HG03159 (cell line): ENCODE measurements around the gene JMJD7.

Experiments used
- ATAC-seq: cut with Tn5 transposase; IDR thresholded peaks from one replicate; pipeline ENCODE4 v1.9.1; 2021; ENCODE audit warnings: mild to moderate bottlenecking, moderate library complexity; ENCODE audit not compliant: unreplicated experiment

The JMJD7 gene

DNA sequence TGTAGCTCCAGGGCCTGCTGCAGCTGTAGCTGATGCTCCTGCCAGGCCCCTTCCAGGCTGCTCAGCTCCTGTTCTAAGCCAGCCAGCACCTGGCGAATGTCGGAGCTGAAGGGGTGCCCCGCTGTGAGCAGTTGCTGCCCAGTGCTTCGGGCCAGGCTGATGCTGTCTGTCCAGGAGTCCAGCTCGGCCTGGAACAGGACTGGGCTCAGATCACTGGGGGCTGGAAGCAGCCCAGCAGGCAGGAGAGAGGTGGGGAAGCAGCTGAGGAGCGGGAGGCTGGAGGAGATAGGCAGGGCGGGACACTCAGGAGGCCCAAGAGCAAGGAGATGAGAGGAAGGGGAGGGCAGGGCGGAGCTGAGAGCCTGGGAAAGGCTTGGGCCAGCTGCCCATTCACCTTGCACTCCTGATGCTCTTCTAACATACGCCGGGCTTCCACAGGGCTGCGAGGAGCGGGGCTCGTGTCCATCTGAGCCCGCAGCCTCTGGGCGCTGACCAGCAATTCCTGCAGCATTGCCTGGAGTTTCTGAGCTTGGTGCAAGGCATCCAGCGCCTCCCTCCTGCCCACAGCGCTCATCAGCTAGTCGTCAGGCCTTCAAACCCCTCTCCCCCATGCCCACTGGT is 34.0 kb downstream of the JMJD7 start:
- ATAC-seq = no peak

DNA sequence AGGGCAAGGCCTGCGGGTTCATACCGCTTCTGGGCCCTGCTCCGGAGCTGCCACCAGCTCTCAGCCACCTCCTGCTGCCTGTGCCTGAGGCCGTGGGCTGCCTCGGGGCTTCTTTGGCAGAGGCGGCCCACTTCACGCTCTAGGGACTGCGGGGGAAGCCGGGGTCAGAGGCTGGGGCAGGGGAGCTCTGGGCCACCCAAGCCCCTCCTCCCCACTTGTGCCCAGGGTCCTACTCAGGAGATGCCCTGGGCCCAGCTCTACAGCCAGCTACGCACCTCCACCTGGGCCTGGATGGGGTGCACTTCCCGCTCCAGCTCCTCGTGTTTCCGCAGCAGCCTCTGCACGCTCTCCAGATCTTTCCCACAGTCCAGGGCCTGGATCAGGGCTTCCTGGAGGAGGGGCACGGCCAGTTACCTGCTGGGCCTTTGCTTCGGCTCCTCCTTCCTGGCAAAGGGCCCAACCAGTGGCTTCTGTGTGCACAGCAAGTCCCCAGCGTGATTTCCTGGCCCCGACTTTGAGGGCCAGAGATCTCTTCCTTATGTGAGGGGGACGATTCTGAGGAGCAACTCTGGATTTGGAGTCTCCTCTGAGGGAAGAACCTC is 34.7 kb downstream of the JMJD7 start:
- no peak for ATAC-seq

DNA sequence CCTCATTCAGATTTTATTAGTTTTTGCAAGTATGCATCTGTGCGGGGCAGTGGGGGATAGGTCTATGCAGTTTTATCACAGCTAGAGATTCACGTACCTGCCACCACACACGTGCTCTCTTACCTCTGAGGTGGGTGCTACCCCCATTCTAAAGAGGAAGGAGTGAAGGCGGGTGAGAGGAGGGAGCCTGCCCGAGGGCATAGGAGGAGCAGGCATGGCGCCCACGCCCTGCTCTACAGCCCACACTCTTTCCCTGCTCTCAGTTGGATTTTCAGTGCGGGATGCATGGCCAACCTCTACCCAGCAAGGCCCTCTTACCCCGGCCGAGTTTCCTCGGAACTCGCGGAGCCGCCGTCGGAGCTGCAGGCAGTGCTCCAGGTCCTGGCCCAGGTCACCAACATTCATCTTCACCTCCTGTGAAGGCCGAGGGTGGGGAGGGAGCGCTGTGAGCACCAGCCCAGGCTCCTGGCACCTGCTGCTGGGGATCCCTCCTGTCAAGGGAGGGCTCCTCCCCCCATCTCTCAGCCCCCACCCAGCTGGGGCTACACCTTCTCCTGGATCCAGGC is 37.7 kb downstream of the JMJD7 start:
- no peak for ATAC-seq

DNA sequence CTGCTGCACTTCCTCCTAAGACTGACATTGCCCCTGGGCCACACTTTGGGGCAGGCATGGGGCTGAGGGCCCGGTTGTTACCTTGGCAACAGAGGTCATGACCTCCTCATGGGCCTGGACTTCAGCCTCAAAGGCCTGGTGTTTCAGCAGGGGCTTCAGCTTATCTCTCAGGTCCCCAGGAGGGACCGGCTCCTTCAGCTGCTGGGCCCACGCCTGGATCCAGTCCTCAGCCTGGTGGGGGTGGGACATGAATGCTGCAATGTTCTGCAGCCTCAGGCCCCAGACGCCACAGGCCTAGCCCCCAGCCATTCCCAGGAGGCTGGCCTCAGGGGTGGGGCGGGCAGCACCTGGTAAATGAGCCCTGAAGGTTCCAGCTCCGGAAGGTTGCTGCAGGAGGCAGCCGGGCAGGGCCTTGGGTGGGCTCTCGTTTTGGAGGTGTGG is 38.4 kb downstream of the JMJD7 start:
- ATAC-seq = no peak

DNA sequence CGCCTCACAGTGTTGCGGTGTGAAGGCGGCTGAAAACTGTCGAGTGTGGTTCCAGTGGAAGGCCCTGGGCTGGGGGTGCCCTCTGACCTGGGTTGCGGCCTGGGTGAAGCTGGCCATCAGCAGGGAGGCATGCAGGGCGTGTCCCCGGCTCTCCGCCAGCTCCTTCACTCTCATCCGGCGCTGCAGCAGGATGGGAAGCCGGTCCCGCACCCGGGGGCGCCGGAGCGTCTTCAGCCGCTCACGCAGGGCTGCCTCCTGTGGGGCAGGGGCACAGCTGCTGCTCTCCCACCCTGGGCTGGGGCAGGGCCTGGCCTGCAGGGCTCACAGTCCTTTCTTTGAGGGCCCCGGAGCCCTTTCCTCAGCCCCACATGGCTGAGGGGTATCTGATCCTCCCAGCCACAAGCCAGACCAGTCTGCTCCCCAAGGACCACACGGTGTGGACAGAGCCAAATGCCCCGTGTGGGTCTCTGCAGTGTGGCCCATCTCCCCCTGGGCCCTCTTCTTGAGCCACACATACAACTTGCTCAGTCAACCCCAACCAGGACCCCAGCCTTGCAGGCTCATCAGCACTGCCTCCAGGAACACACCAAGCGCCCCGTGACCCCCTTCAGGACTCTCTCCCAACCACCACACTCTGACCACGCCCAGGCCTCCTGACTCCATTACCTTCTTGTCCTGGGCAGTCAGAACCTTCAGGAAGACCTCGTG is 39.1 kb downstream of the JMJD7 start:
- no peak for ATAC-seq

DNA sequence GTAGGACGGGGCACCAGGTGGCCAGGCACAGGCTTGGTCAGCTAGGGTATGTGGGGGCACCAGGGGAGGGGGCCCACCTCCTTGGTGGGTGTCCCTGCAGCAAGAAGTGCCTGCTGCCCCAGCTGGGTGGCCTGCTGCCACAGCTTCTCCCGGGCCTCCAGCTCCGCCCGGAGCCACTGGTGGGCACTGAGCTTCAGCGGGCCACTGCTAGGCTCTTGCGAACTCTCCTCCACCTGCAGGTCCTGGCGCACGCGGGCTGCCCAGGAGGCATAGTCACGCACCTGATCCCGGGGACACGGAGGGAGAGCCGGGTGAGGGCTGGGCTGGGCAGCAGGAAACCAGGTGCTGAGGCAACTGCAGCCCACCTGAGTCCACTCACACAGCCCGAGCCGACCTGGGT is 40.4 kb downstream of the JMJD7 start:
- no peak for ATAC-seq

DNA sequence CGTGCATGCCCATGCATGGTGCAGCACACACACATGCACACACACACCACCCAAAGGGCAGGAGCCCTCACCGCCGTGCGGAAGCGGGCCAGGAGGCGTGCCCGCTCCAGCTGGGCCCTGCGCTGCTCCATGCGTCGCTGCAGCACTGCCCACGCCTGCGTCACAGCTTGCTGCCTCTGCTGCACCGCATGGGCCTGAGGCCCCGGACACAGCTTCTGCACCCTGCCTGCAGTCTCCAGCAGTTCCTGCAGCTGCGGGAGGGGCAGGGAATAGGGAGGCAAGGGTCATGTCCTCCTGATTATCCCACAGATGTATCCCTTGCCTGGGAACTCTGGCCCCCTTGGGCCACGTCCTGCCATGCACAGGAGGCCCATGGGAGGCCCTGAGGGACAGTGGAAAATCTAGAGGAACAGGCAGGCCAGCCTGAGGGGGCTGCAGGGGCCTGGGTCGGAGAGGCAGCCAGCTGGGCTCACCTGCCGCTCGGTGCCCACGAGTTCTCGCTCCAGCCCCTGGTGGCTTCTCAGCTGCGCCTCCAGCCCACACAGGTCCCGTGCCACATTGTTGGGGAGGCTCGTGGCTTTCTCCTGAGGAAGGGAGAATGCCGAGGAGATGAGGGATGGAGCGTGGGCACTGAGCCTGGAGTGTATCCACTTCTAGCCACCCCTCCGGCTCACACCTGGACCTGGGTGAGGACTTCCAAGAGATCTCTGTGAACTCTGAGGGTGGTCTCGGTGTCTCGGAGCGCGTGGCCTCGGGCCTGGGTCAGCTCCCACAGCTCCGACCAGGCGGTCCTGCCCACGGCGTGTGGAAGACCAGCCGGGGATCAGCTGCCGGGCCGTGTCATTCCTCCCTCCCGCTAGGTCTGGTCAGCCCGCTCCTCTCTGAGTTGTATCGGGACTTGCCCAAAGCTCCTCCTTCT is 42.1 kb downstream of the JMJD7 start:
- no peak for ATAC-seq

DNA sequence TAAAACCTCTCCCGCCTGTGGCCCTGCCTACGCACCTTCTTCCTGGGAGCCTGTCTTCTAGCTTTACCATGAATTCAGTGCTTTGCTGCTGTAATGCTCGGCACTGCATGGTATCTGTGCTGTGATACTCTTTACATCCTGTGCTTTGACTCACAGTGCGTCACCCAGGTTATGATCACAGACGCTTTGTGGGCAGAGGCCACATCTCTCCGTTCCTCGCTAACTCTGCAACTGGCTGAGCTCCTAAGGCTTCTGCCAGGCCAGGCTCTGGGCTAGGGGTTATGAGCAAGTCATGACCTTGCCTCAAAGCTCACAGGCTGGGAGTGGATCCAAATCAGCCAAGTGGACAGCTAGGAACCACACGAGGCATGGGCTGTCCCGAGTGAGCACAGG is 42.8 kb downstream of the JMJD7 start:
- no peak for ATAC-seq

DNA sequence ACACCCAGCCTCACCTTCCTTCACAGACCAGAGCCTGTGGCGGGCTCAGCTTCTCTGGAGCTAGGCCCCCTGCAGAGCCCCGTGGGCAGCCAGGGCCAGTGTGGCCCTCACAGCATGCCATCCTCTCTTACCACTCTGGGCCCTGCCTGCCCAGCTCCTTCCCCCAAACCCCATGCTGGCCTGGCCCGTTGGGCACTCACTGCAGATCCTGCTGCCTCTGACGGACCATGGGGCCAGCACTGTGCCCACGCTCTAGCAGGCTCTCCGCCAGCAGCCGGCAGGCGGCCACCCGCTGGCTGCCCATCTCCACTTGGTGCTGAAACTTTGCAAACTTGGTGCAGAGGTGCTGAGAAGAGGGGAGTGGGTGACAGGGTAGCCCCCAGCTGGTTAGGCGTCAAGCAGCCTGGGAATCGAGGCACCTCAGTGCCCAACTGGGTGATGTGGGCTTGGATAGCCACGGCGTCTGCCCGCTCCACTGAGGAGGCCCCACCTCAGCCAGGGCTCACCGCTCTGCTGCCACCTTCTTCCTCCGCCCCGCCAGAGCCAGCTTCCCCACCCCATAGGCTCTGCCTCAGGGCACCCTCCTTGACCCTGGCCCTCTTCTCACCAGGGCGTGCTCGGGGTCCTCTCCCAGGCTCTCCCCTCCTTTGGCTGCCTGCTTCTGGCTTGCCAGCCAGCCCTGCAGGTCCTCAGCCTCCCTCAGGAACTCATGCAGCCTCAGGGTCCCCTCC is 43.4 kb downstream of the JMJD7 start:
- ATAC-seq = no peak

DNA sequence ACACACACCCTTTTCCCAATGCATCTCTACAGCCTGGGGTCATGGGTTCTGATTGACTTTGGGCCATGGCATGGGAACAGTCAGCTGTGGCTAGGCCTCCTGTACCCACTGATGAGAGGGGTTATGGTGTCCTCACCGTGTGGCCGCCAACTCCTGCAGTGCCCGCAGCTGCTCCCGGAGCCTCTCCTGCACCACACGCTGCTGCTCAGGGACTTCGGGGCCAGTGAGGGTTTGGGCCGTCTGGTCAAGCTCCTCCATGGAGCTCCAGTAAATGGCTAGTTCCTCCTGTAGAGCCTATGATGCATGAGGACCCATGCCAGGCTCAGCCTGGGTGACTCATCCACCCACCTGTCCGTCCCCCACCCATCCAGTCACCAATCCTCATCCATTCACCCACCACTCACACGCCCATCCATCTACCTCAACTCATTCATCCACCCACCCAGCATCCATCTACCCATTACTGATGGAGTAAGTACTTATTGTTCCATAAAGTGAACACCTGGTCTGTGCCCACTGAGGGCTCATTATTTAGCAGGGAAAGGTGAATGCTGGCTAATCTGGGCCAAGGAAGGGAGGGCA is 44.4 kb downstream of the JMJD7 start:
- ATAC-seq = no peak

DNA sequence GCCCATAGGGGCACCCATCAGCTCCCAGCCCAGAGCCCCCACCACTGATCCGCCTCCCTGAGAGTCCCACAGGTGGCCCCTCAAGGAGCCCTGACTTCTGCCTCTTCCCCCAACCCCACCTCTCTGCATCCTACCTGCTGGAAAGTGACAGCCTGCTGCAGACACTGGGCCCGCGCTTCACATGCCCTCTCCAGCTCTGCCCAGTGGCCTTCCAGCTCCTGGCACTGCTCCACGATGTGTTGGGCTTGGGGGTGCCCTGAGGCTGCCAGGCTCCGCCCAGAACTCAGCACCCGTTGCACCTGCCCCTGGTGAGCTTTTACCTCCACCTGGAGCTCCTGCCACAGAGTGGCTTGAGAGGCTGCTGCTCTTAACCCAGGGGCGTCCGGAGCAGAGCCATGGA is 45.8 kb downstream of the JMJD7 start:
- no peak for ATAC-seq

DNA sequence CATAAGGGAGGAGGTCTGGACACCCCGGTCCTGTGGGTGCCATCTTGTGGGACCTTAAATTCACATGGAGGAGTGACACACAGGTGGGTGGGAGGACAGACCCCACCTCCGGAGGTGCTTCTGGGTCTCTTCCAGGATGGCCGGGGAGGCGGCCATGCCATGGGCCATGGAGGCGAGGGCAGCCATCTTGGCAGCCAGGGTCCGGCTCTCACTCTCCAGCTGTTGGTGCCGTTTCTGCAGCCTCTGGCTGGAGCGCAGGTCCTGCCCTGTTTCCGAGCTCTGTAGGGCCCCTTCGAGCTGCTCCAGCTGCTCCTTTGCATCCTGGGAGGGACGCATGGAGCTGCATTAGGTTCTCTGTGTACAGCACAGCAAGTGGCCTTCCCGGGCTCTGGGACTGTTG is 46.8 kb downstream of the JMJD7 start:
- no peak for ATAC-seq

DNA sequence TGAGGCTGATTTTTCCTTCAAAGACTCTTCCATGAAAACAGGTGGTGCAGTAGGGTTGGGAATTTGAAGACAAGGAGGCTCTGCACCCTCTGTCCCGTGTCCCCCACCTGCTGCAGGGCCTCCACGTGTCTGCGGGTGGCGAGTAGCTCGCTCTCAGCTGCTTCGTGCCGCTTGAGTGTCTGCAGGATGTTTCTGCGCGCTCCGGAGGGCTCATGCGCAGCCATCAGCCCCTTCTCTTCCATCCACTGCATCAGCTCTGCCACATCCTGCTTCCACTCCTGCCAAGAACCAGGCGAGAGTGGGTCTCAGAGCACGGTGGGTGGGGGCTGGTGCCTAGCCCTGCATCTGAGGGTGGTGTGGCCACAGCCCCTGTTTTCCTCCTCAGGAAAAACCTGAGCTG is 48.1 kb downstream of the JMJD7 start:
- no peak for ATAC-seq

DNA sequence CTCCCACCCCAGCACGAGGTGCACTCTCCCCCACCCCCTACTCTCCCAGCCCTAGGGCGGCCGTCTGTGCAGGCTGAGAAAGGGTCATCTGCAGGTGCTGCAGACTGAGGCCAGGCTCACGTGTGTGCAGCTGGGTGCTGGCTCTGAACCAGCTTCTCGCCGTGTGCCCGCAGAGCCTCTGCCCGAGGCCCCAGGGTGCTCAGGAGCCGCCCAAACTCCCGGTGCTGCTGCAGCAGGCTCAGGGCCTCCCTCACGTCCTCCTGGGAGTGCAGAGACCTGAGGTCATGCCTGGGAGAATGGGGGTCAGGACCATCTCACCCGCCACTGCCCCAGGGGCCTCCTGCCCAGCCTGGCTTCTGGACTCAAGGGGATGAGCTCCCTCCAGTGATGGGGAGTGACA is 48.8 kb downstream of the JMJD7 start:
- no peak for ATAC-seq

DNA sequence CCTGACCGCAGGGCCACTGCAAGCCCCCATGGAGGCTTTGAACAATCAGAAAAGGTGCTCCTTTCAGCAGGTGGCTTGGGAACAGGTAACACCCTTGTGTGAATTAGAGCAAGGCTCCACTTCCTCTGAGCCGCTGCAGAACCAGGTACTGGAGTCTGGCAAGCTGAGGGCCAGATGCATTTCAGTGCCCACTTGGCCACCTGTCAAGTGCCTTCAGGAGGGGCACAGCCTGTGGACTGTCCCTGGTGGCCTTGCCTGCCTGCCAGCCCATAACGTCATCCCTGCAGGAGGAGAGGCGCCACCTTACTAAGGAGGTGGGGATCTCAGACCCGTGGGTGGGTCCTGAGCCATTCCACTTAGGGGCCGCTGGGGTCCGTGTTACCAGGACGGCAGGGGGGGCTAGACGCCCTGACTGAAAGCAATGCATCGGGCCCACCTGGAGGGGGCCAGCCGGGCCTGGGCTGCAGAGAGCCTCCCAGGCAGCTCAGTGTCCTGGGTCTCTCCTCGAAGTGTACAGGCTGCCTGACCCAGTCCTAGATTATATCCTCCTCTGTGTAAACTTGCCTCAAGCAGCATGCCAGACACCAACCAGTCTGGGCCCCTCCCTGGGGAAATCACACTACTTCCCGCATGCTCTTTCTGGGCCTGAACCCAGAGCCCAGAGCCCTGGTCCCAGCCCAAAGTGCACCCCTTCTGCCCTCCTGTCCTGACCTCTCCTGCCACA is 49.9 kb downstream of the JMJD7 start:
- no peak for ATAC-seq

DNA sequence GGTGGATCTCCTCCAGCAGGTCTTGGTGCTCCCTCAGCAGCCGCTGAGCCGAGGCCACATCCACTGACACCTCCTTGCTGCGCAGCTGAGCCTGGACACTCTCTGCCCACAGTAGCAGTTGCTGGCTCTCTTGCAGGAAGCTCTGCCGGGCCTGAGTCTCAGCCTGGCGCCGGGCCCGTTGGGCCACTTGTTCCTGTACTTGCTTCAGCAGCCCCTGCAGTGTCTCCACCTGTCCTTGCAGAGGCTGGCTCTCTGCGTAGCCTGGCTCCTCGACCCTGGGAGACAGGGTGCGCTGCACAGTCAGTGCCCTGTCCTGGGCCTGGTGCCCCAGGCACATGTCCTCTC is 50.4 kb downstream of the JMJD7 start:
- ATAC-seq = no peak

DNA sequence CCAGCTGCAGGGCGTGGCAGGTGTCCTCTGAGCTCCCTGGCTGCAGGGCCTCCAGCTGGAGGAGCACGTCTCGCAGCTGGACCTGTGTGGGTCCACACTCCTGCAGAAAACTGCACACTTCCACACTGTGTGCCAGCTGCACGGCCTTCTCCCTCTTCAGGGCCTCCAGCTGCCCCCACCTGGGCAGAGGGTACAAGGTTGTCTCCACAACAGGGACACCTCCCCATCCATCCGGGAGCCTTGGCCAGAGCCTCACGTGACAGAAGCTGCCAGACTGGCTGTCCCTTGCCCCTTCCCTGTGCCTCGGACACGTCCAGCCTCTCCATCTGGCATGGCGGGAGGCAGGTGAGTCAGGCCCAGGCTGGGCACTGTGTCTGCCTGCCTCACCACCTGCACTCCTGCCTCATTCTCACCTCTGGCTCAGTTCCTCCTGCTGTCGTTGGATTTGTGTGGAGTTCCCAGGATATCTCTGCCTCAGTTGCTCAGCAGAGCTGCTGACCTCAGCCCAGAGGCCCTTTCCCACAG is 51.5 kb downstream of the JMJD7 start:
- no peak for ATAC-seq

DNA sequence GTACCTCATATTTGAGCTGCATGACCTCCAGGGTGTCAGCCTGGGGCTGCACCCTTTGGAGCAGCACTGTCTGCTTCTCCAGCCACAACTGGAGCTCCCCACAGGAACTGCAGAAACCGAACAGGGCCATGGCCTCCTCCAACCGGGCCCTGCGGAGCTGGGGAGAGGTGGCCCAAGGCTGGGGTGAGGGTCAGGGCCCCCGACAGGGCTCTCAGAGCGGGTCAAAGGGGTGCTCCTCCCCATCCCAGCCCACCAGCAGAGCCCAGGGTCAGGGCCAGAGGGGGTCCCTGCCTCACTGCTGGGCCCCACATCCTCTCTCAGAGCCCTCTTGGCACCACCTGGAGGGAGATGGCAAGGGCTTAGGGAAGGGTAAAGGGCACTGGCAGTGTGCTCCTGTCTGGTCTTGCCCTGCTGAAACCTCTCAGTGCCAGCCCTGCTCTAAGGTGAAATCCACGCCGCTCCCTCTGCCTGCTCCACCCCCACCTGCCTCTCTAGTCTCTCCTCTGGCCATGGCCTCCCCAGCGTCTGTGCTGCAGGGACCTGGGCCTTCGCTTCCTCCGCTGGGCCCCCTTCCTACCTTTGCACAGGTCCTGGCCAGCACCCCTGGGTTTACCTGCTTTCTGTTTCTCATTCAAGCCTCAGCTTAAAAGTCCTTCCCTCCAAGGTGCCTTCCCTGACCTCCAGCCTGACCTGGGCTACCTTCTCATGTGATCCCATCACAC is 52.4 kb downstream of the JMJD7 start:
- ATAC-seq = no peak

DNA sequence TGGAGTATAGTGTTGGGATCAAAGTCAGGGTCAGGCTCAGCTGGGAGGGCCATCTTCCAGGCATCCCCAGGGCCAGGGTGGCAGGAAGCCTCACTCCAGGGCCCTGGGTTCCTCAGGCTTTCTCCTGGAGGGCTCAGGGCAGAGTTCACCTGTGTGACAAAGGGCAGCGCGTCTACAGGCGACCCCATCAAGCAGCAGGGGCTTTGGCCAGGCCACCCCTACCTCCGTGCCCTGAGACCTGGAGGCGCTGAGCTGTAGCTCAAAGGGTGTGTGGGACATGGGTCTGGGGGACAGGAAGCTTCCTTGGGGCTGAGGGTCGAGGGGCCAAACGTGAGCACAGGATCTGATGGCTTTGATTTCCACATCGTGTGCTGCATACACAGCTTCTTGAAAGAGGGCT is 53.2 kb downstream of the JMJD7 start:
- ATAC-seq = no peak
